Measurements from ENCODE around the gene ZNF627.
"Not testable (repeated sequence)": the region's sequence is repeated elsewhere in the genome, so short reads cannot be mapped to it uniquely, and the experiment has no call there.

ZNF627 gene

GRCh38 chr19:11597202-11598102 lies at the start of gene ZNF627:
TSS of gene ZNF627 (plus strand) at chr19:11597483. CDS start at chr19:11597628, 145 bp downstream.
- DNase-seq (ENCODE audit: low read depth in 2 of 3, low spot score in 2 of 3) = peak; percentile 87 to 91 (median 90)

- DNase-seq (ENCODE audit: low read depth in 2 of 3, low spot score in 2 of 3) = no peak
Measured at GRCh38 chr19:11547929-11548700, 49.2 kb upstream of the ZNF627 start.

GRCh38 chr19:11549386-11549953 lies 47.8 kb upstream of the ZNF627 start:
- DNase-seq (ENCODE audit: low read depth in 2 of 3, low spot score in 2 of 3) = no peak

GRCh38 chr19:11550265-11550664 lies 47.0 kb upstream of the ZNF627 start:
- no peak for DNase-seq (ENCODE audit: low read depth in 2 of 3, low spot score in 2 of 3)

- DNase-seq (ENCODE audit: low read depth in 2 of 3, low spot score in 2 of 3) = no peak
Measured at GRCh38 chr19:11551603-11552235, 45.6 kb upstream of the ZNF627 start.

GRCh38 chr19:11552666-11553372 lies 44.5 kb upstream of the ZNF627 start:
- no peak for DNase-seq (ENCODE audit: low read depth in 2 of 3, low spot score in 2 of 3)

GRCh38 chr19:11554160-11554559 lies 43.1 kb upstream of the ZNF627 start:
- DNase-seq (ENCODE audit: low read depth in 2 of 3, low spot score in 2 of 3) = no peak

- DNase-seq (ENCODE audit: low read depth in 2 of 3, low spot score in 2 of 3) = no peak
Measured at GRCh38 chr19:11555246-11555645, 42.0 kb upstream of the ZNF627 start.

GRCh38 chr19:11556634-11557420 lies 40.5 kb upstream of the ZNF627 start:
- no peak for DNase-seq (ENCODE audit: low read depth in 2 of 3, low spot score in 2 of 3)

- peak; percentile 92 to 95 (median 94) for DNase-seq (ENCODE audit: low read depth in 2 of 3, low spot score in 2 of 3)
Measured at GRCh38 chr19:11558881-11559828, 38.1 kb upstream of the ZNF627 start, which contains the start of gene ELOF1. TSS of gene ELOF1 (minus strand) at chr19:11559230. CDS start at chr19:11554347, 4,883 bp downstream.

GRCh38 chr19:11560404-11561051 lies 36.8 kb upstream of the ZNF627 start:
- no peak for DNase-seq (ENCODE audit: low read depth in 2 of 3, low spot score in 2 of 3)

- no peak for DNase-seq (ENCODE audit: low read depth in 2 of 3, low spot score in 2 of 3)
Measured at GRCh38 chr19:11563532-11563931, 33.8 kb upstream of the ZNF627 start.

- not testable (repeated sequence) for DNase-seq (ENCODE audit: low read depth in 2 of 3, low spot score in 2 of 3)
Measured at GRCh38 chr19:11564082-11564807, 33.0 kb upstream of the ZNF627 start.

GRCh38 chr19:11565649-11565980 lies 31.7 kb upstream of the ZNF627 start:
- DNase-seq (ENCODE audit: low read depth in 2 of 3, low spot score in 2 of 3) = not testable (repeated sequence)

GRCh38 chr19:11566164-11566563 lies 31.1 kb upstream of the ZNF627 start:
- no peak for DNase-seq (ENCODE audit: low read depth in 2 of 3, low spot score in 2 of 3)

- no peak for DNase-seq (ENCODE audit: low read depth in 2 of 3, low spot score in 2 of 3)
Measured at GRCh38 chr19:11570039-11570462, 27.2 kb upstream of the ZNF627 start.

- DNase-seq (ENCODE audit: low read depth in 2 of 3, low spot score in 2 of 3) = not testable (repeated sequence)
Measured at GRCh38 chr19:11573354-11573753, 23.9 kb upstream of the ZNF627 start.
